Upper lobe of left lung (tissue), 6 donors: ENCODE data around the gene RIPK4. TPM values are rescaled to one million over a fixed set of nuclear protein-coding genes. Genes with fewer than 3 reads are reported as not detected.

Source experiments
- ATAC-seq, 2 donors: fragments of 200-7000 bp; cut with Tn5 transposase; one replicate each; pipeline ENCODE4 v1.9.1; 2022; ENCODE audit warnings: mild to moderate bottlenecking in 2 of 2, moderate library complexity in 2 of 2; ENCODE audit not compliant: low FRiP score in 2 of 2
- DNase-seq, 2 donors: peaks; one replicate each; pipeline ENCODE4 v3.0.0-alpha.2; 2019 to 2020
- H3K27ac ChIP-seq, 4 donors: fragments of 200-600 bp; sonication (generic); one replicate each; pipeline ENCODE4 v1.5.1; 2016 to 2019
- H3K27me3 ChIP-seq, 4 donors: fragments of 200-600 bp; sonication (generic); one replicate each; pipeline ENCODE4 v1.5.1; 2017 to 2019
- H3K36me3 ChIP-seq, 4 donors: fragments of 200-600 bp; sonication (generic); one replicate each; pipeline ENCODE4 v1.5.1; 2016 to 2019
- H3K4me1 ChIP-seq, 4 donors: fragments of 200-600 bp; sonication (generic); one replicate each; pipeline ENCODE4 v1.5.1; 2018 to 2019
- H3K4me3 ChIP-seq, 4 donors: fragments of 200-600 bp; sonication (generic); one replicate each; pipeline ENCODE4 v1.5.1; 2017 to 2019; ENCODE audit warnings: mild to moderate bottlenecking in 2 of 4, moderate library complexity in 1 of 4
- H3K9me3 ChIP-seq, 4 donors: fragments of 200-600 bp; sonication (generic); one replicate each; pipeline ENCODE4 v1.5.1; 2018 to 2019
- EP300 ChIP-seq, 4 donors: sonication (generic); formaldehyde crosslinking; IDR thresholded peaks; one replicate each; pipeline ENCODE4 v1.5.1; 2017; ENCODE audit warnings: antibody characterized with exemption in 4 of 4, control low read depth in 2 of 4
- POLR2A ChIP-seq, 4 donors: fragments of 450-650 bp; IDR thresholded peaks; one replicate each; pipeline ENCODE4 v1.5.1; 2016 to 2017; ENCODE audit warnings: antibody characterized with exemption in 4 of 4, mild to moderate bottlenecking in 2 of 4
- POLR2AphosphoS5 ChIP-seq, 2 donors: sonication (generic); formaldehyde crosslinking; IDR thresholded peaks; one replicate each; pipeline ENCODE4 v1.5.1; 2017; ENCODE audit warnings: antibody characterized with exemption in 2 of 2
- WGBS, 2 donors: methylation state at CpG; one replicate each; pipeline ENCODE4 v1.1.5; 2017 to 2018; 5-methylcytosine and 5-hydroxymethylcytosine counted together
- total RNA-seq, 6 donors: library from RNA; depleted of rRNA in 4 of 6; stranded (reverse); fragments of >200 nt in 4 of 6; gene quantifications; one replicate each; pipeline versions ENCODE4 v1.1.0 to v1.2.1, GENCODE V29; 2016 to 2021
- TF ChIP-seq, protein P1 (sequence below), 6 experiments: fragments of 450-650 bp in 4 of 6; fragments of 200-600 bp in 2 of 6; sonication (generic) in 2 of 6; IDR thresholded peaks; one replicate each; pipeline ENCODE4 v1.5.1; 2016 to 2019; ENCODE audit warnings: antibody characterized with exemption in 6 of 6
- donor health status: DM: no; HTN: no; CAD: no; lungs with moderate emphysema.
- donor health status: DM: no; HTN: yes; CAD: no; lungs with severe emphysema.

Gene RIPK4
- total RNA-seq, 6 donors from 2014 or later = 6.3 to 18.6 (median 14.9) TPM

DNA sequence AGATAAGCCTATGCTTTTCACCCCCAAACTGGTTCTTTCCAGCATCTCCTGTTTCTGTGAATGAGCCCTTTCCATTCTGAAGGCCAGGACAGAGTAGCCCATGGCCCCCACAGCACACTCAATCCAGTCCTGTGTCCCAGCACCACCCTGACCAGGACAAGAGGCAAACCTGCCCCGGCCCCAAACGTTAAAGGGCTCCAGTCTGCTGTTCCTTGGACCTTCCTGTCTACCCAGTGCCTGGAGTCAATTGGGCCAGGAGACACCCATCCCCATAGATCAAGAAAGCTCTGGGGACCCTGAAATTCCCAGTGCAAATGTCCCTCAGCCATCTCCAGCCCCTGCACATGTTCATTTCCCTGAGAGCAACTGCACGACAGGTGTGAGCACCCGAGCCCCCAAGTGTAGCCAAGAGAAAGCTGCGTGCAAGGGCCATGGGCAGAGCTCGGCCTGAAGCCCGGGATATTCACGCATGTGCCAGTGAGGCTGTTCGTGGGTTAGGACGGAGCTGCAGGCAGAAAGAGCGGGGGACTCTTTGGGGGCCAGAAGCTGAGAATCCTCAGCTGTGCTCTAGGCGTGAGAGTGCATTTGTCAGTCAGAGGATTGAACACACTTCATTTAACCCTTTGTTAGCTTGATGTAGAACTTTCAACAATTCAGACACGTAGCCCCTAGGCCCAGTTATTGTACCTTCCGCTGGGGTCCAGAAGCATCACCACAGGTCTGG lies 4.2 kb upstream of the RIPK4 start:
- DNase-seq (no peak), ATAC-seq (no peak)
- H3K4me3 ChIP-seq = no peak overlapping the region
- H3K4me1 ChIP-seq = peaks cover 23 to 34% (median 29%) of the 10 kb centered on the region in 4 donors
- no peak overlapping the region for H3K27ac ChIP-seq
- H3K27me3 ChIP-seq = peaks cover 0 to 28% (median 15%) of the 10 kb centered on the region in 4 donors
- no peak for TF ChIP-seq POLR2A (IDR thresholded peaks at IDR 0.05)
- no peak for TF ChIP-seq EP300 (IDR thresholded peaks at IDR 0.05)
- TF ChIP-seq, protein P1, sequence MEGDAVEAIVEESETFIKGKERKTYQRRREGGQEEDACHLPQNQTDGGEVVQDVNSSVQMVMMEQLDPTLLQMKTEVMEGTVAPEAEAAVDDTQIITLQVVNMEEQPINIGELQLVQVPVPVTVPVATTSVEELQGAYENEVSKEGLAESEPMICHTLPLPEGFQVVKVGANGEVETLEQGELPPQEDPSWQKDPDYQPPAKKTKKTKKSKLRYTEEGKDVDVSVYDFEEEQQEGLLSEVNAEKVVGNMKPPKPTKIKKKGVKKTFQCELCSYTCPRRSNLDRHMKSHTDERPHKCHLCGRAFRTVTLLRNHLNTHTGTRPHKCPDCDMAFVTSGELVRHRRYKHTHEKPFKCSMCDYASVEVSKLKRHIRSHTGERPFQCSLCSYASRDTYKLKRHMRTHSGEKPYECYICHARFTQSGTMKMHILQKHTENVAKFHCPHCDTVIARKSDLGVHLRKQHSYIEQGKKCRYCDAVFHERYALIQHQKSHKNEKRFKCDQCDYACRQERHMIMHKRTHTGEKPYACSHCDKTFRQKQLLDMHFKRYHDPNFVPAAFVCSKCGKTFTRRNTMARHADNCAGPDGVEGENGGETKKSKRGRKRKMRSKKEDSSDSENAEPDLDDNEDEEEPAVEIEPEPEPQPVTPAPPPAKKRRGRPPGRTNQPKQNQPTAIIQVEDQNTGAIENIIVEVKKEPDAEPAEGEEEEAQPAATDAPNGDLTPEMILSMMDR (IDR thresholded peaks at IDR 0.05) = no peak
- no peak for TF ChIP-seq POLR2AphosphoS5 (IDR thresholded peaks at IDR 0.05)
- 71 to 79% methylated on average over 14 of the region's 14 CpGs for WGBS, 2 donors
- no peaks in the 10 kb centered on the region for H3K9me3 ChIP-seq
- no peaks in the 10 kb centered on the region for H3K36me3 ChIP-seq

DNA sequence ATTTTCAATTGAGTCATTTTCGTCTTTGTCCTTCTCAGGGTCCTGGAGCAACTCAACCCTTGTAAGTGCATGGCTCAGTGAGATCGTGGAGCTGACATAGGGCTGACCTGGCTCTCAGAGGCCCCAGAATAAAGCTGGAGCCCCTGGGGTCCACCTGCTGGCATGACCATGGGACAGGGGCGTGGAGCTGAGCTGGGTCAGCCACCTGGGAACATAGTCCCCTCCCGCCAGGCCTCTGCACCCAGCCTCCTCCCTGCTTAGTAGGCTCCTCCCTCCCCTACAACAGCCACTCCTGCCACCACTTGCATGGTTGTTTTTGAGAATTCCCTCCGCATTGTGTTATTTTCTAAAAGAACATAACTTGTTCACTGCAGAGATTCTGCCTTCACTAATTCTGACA lies 3.1 kb upstream of the RIPK4 start:
- no peak overlapping the region for H3K27ac ChIP-seq
- H3K9me3 ChIP-seq = no peaks in the 10 kb centered on the region
- H3K36me3 ChIP-seq = no peaks in the 10 kb centered on the region
- peaks cover 23 to 44% (median 31%) of the 10 kb centered on the region in 4 donors for H3K4me1 ChIP-seq
- ATAC-seq (no peak), DNase-seq (no peak)
- H3K27me3 ChIP-seq = peaks cover 0 to 31% (median 16%) of the 10 kb centered on the region in 4 donors
- no peak for TF ChIP-seq POLR2A (IDR thresholded peaks at IDR 0.05)
- TF ChIP-seq, protein P1 (IDR thresholded peaks at IDR 0.05) = no peak
- no peak for TF ChIP-seq POLR2AphosphoS5 (IDR thresholded peaks at IDR 0.05)
- no peak for TF ChIP-seq EP300 (IDR thresholded peaks at IDR 0.05)
- H3K4me3 ChIP-seq = no peak overlapping the region
- 88% methylated on average over 5 of the region's 5 CpGs for WGBS, 2 donors

DNA sequence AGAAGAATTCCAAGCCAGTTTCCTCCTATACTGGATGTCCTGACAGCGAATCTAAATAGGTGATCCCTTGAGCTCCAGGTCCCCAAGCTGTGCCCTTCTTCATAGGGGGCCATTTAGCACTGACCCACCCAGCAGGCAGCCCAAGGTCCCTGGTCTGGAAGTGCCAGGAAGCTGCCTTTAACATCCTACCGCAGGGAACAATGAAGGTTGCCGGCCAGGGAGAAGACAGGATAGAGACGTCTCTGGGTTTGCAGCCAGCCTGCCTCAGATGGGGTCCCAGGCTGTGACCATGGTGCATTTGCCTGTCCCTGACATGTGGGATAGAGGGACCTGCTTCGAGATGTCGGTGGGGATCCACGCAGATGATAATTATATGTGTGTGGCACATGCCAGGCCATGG lies 2.7 kb upstream of the RIPK4 start:
- Histone ChIP-seq H3K27me3 (peaks cover 0 to 31% (median 16%) of the 10 kb centered on the region in 4 donors), H3K4me3 (no peak overlapping the region)
- 65 to 81% methylated on average over 6 of the region's 7 CpGs for WGBS, 2 donors

DNA sequence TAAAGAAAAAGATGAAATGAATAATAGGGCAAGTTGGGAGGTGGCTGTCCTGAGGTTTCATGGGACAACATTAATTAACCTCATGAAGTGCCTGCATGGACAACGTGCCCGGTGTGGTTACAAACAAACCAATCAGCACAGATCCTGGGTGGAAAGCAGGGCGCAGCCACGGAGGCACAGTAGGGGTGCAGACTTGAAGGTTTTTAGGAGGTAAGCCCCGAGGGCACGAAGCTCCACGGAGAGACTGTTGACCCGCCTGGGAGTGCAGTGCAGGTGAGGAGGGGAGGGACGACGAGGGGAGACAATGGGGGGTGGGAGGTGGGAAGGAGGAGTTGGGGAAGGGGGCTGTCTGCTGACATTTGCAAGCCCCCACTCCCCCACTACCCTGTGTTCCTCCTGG lies 2.3 kb upstream of the RIPK4 start:
- Histone ChIP-seq H3K36me3 (no peaks in the 10 kb centered on the region), H3K4me3 (peak overlapping the region in 2 of 4 donors; percentile 33 to 65), H3K27ac (no peak overlapping the region), H3K27me3 (peaks cover 0 to 31% (median 16%) of the 10 kb centered on the region in 4 donors), H3K9me3 (no peaks in the 10 kb centered on the region), H3K4me1 (peaks cover 23 to 51% (median 34%) of the 10 kb centered on the region in 4 donors)
- 19 to 22% methylated on average over 7 to 10 of the region's 10 CpGs for whole genome bisulfite sequencing, 2 donors
- ATAC-seq = no peak
- DNase-seq = no peak
- TF ChIP-seq EP300 (IDR thresholded peaks at IDR 0.05) = no peak
- TF ChIP-seq, protein P1 (IDR thresholded peaks at IDR 0.05) = no peak
- TF ChIP-seq POLR2AphosphoS5 (IDR thresholded peaks at IDR 0.05) = no peak
- TF ChIP-seq POLR2A (IDR thresholded peaks at IDR 0.05) = no peak

More for the DNA sequence above, 2.7 kb upstream of the RIPK4 start:
- Histone ChIP-seq H3K4me1 (peaks cover 23 to 47% (median 32%) of the 10 kb centered on the region in 4 donors), H3K36me3 (no peaks in the 10 kb centered on the region), H3K9me3 (no peaks in the 10 kb centered on the region), H3K27ac (no peak overlapping the region)
- ATAC-seq (no peak), DNase-seq (no peak)
- TF ChIP-seq POLR2A (IDR thresholded peaks at IDR 0.05) (no peak), EP300 (IDR thresholded peaks at IDR 0.05) (no peak), POLR2AphosphoS5 (IDR thresholded peaks at IDR 0.05) (no peak)
- TF ChIP-seq, protein P1 (IDR thresholded peaks at IDR 0.05) = no peak
